ENCODE results near the gene TRAPPC1.

- no peak for TF ChIP-seq REST (IDR thresholded peaks at IDR 0.05; ENCODE audit: insufficient read depth in 1 of 2, low read depth in 2 of 2, low read length in 2 of 2)
- no peak for TF ChIP-seq TAF1 (IDR thresholded peaks at IDR 0.05; ENCODE audit: borderline replicate concordance, insufficient read depth, low read length)
- no peak for TF ChIP-seq POLR2AphosphoS5 (IDR thresholded peaks at IDR 0.05; ENCODE audit: low read depth, low read length)
- no peak for TF ChIP-seq FOXP2 (optimal IDR thresholded peaks at IDR 0.05; ENCODE audit: borderline replicate concordance, extremely low read depth, extremely low read length, insufficient read depth)
Measured at GRCh38 chr17:7927596-7927995, 4.2 kb downstream of the TRAPPC1 start.

All from PFSK-1 (cell line).